Endothelial cell of coronary artery (primary cell): ENCODE measurements around the gene FLNA. TPM values are rescaled to one million over a fixed set of nuclear protein-coding genes. Genes with fewer than 3 reads are reported as not detected.

Experiments
- total RNA-seq: library from RNA; depleted of rRNA; stranded (reverse); fragments of >200 nt; gene quantifications from 2 replicates; pipeline ENCODE4 v1.2.3, GENCODE V29; 2014

FLNA gene
- total RNA-seq: 2,046 and 3,187 TPM in 2 replicates

GRCh38 chrX:154374313-154375155 lies at the start of gene FLNA:
TSS of gene FLNA (minus strand) at chrX:154374634. CDS start at chrX:154371245, 3,389 bp downstream.

GRCh38 chrX:154409222-154409871 lies 34.9 kb upstream of the FLNA start, which contains the start of gene DNASE1L1:
TSS of gene DNASE1L1 (minus strand) at chrX:154409254. CDS start at chrX:154405568, 3,686 bp downstream.

GRCh38 chrX:154397888-154398667 lies 23.6 kb upstream of the FLNA start, which contains the start of gene RPL10:
TSS of gene RPL10 (plus strand) at chrX:154398377. CDS start at chrX:154398520, 143 bp downstream.

GRCh38 chrX:154378799-154379568 lies 4.5 kb upstream of the FLNA start, which contains the start of gene EMD:
TSS of gene EMD (plus strand) at chrX:154379295. CDS start at chrX:154379485, 190 bp downstream.

Other genes starting within 250 kb of the FLNA start
- gene OPN1LW, start 230.4 kb downstream of the FLNA start, total RNA-seq: not detected in 2 replicates
- gene OPN1MW, start 192.0 kb downstream of the FLNA start, total RNA-seq: not detected in 2 replicates
- gene OPN1MW2, start 154.9 kb downstream of the FLNA start, total RNA-seq: not detected in 2 replicates
- gene OPN1MW3, start 117.1 kb downstream of the FLNA start, total RNA-seq: not detected in 2 replicates
- gene TEX28, start 79.5 kb downstream of the FLNA start, total RNA-seq: not detected in 2 replicates
- gene TKTL1, start 78.8 kb downstream of the FLNA start, total RNA-seq: not detected in 2 replicates
- 19.9 and 20.2 TPM in 2 replicates for gene EMD, start 4.7 kb upstream of the FLNA start, total RNA-seq
- 2,577 and 3,067 TPM in 2 replicates for gene RPL10, start 23.7 kb upstream of the FLNA start, total RNA-seq
- 105 and 122 TPM in 2 replicates for gene DNASE1L1, start 34.6 kb upstream of the FLNA start, total RNA-seq
- gene TAFAZZIN, start 36.9 kb upstream of the FLNA start, total RNA-seq: 13.2 and 32.1 TPM in 2 replicates
- gene ATP6AP1, start 54.0 kb upstream of the FLNA start, total RNA-seq: 62.0 and 87.5 TPM in 2 replicates
- gene GDI1, start 62.5 kb upstream of the FLNA start, total RNA-seq: 64.1 and 110 TPM in 2 replicates
- gene FAM50A, start 69.5 kb upstream of the FLNA start, total RNA-seq: 83.4 and 111 TPM in 2 replicates
- gene PLXNA3, start 83.6 kb upstream of the FLNA start, total RNA-seq: 8.3 and 16.8 TPM in 2 replicates
- 10.4 and 12.2 TPM in 2 replicates for gene LAGE3, start 104.6 kb upstream of the FLNA start, total RNA-seq
- gene UBL4A, start 112.0 kb upstream of the FLNA start, total RNA-seq: 32.7 and 47.2 TPM in 2 replicates
- 8.2 and 14.5 TPM in 2 replicates for gene SLC10A3, start 116.0 kb upstream of the FLNA start, total RNA-seq
- gene FAM3A, start 141.6 kb upstream of the FLNA start, total RNA-seq: 23.0 and 32.4 TPM in 2 replicates
- gene G6PD, start 172.2 kb upstream of the FLNA start, total RNA-seq: 34.5 and 66.3 TPM in 2 replicates
- 12.0 and 13.6 TPM in 2 replicates for gene IKBKG, start 173.0 kb upstream of the FLNA start, total RNA-seq
- gene CTAG1A, start 210.5 kb upstream of the FLNA start, total RNA-seq: not detected in 2 replicates
- not detected in 2 replicates for gene CTAG1B, start 244.6 kb upstream of the FLNA start, total RNA-seq